ENCODE measurements around the gene EXOC4. TPM values are rescaled to one million over a fixed set of nuclear protein-coding genes. Genes with fewer than 3 reads are reported as not detected.

The EXOC4 gene
- total RNA-seq, 1 experiment from 2014 or later = 65.1 TPM

- DNase-seq (ENCODE audit: low read depth) = no peak
- in situ Hi-C loops (cut with HindIII; ENCODE audit: low pct_unique_long_range_greater_than_20kb, low sequenced_read_pairs) = no loop called here
Observed at GRCh38 chr7:133682364-133683181, 429.7 kb downstream of the EXOC4 start.

GRCh38 chr7:133683182-133683454, 430.2 kb downstream of the EXOC4 start:
- in situ Hi-C loops (cut with HindIII; ENCODE audit: low pct_unique_long_range_greater_than_20kb, low sequenced_read_pairs) = no loop called here
- no peak for DNase-seq (ENCODE audit: low read depth)

GRCh38 chr7:133688483-133689239, 435.8 kb downstream of the EXOC4 start:
- in situ Hi-C loops (cut with HindIII; ENCODE audit: low pct_unique_long_range_greater_than_20kb, low sequenced_read_pairs) = no loop called here
- DNase-seq (ENCODE audit: low read depth) = no peak

GRCh38 chr7:133690740-133691139, 437.9 kb downstream of the EXOC4 start:
- in situ Hi-C loops (cut with HindIII; ENCODE audit: low pct_unique_long_range_greater_than_20kb, low sequenced_read_pairs) = no loop called here
- no peak for DNase-seq (ENCODE audit: low read depth)

GRCh38 chr7:133691727-133692610, 439.1 kb downstream of the EXOC4 start:
- no peak for DNase-seq (ENCODE audit: low read depth)
- in situ Hi-C loops (cut with HindIII; ENCODE audit: low pct_unique_long_range_greater_than_20kb, low sequenced_read_pairs) = no loop called here

GRCh38 chr7:133693281-133693680, 440.4 kb downstream of the EXOC4 start:
- in situ Hi-C loops (cut with HindIII; ENCODE audit: low pct_unique_long_range_greater_than_20kb, low sequenced_read_pairs) = no loop called here
- no peak for DNase-seq (ENCODE audit: low read depth)

GRCh38 chr7:133696056-133696455, 443.2 kb downstream of the EXOC4 start:
- no peak for DNase-seq (ENCODE audit: low read depth)

GRCh38 chr7:133697585-133697984, 444.7 kb downstream of the EXOC4 start:
- in situ Hi-C loops (cut with HindIII; ENCODE audit: low pct_unique_long_range_greater_than_20kb, low sequenced_read_pairs) = no loop called here
- DNase-seq (ENCODE audit: low read depth) = no peak

More at GRCh38 chr7:133696056-133696455, 443.2 kb downstream of the EXOC4 start:
- in situ Hi-C loops (cut with HindIII; ENCODE audit: low pct_unique_long_range_greater_than_20kb, low sequenced_read_pairs) = no loop called here

- in situ Hi-C loops (cut with HindIII; ENCODE audit: low pct_unique_long_range_greater_than_20kb, low sequenced_read_pairs) = no loop called here
- no peak for DNase-seq (ENCODE audit: low read depth)
Observed at GRCh38 chr7:133698127-133698526, 445.2 kb downstream of the EXOC4 start.

- in situ Hi-C loops (cut with HindIII; ENCODE audit: low pct_unique_long_range_greater_than_20kb, low sequenced_read_pairs) = no loop called here
- DNase-seq (ENCODE audit: low read depth) = no peak
Observed at GRCh38 chr7:133699386-133699785, 446.5 kb downstream of the EXOC4 start.

GRCh38 chr7:133702078-133702477, 449.2 kb downstream of the EXOC4 start:
- DNase-seq (ENCODE audit: low read depth) = no peak
- in situ Hi-C loops (cut with HindIII; ENCODE audit: low pct_unique_long_range_greater_than_20kb, low sequenced_read_pairs) = no loop called here

- no peak for DNase-seq (ENCODE audit: low read depth)
- in situ Hi-C loops (cut with HindIII; ENCODE audit: low pct_unique_long_range_greater_than_20kb, low sequenced_read_pairs) = no loop called here
Observed at GRCh38 chr7:133702960-133703359, 450.1 kb downstream of the EXOC4 start.

- in situ Hi-C loops (cut with HindIII; ENCODE audit: low pct_unique_long_range_greater_than_20kb, low sequenced_read_pairs) = no loop called here
- DNase-seq (ENCODE audit: low read depth) = no peak
Observed at GRCh38 chr7:133703547-133703946, 450.7 kb downstream of the EXOC4 start.

GRCh38 chr7:133704453-133704852, 451.6 kb downstream of the EXOC4 start:
- no peak for DNase-seq (ENCODE audit: low read depth)
- in situ Hi-C loops (cut with HindIII; ENCODE audit: low pct_unique_long_range_greater_than_20kb, low sequenced_read_pairs) = no loop called here

GRCh38 chr7:133705596-133705995, 452.7 kb downstream of the EXOC4 start:
- peak; percentile 38 for DNase-seq (ENCODE audit: low read depth)
- in situ Hi-C loops (cut with HindIII; ENCODE audit: low pct_unique_long_range_greater_than_20kb, low sequenced_read_pairs) = no loop called here

- in situ Hi-C loops (cut with HindIII; ENCODE audit: low pct_unique_long_range_greater_than_20kb, low sequenced_read_pairs) = no loop called here
- no peak for DNase-seq (ENCODE audit: low read depth)
Observed at GRCh38 chr7:133706016-133706415, 453.1 kb downstream of the EXOC4 start.

- in situ Hi-C loops (cut with HindIII; ENCODE audit: low pct_unique_long_range_greater_than_20kb, low sequenced_read_pairs) = no loop called here
- no peak for DNase-seq (ENCODE audit: low read depth)
Observed at GRCh38 chr7:133709036-133709880, 456.4 kb downstream of the EXOC4 start.

- in situ Hi-C loops (cut with HindIII; ENCODE audit: low pct_unique_long_range_greater_than_20kb, low sequenced_read_pairs) = no loop called here
- no peak for DNase-seq (ENCODE audit: low read depth)
Observed at GRCh38 chr7:133712544-133712943, 459.7 kb downstream of the EXOC4 start.

Measured in Caki2 (cell line).